Body of pancreas (tissue), 4 donors: ENCODE results near the gene TEX13D. TPM values are rescaled to one million over a fixed set of nuclear protein-coding genes. Genes with fewer than 3 reads are reported as not detected.

Experiments used
- ATAC-seq: fragments of 150-250 bp; one replicate; pipeline ENCODE4 v1.9.1; 2016
- DNase-seq, 4 donors: peaks; one replicate each; pipeline ENCODE4 v3.0.0-alpha.2; 2019
- H3K27ac ChIP-seq, 4 donors: fragments of 200-600 bp; sonication (generic); 1 replicate in 3 of 4; 2 replicates in 1 of 4; pipeline versions ENCODE4 v1.5.1 to v1.6.1; 2016 to 2019; ENCODE audit warnings: mild to moderate bottlenecking in 1 of 4, mixed read lengths in 1 of 4, moderate library complexity in 1 of 4
- H3K27me3 ChIP-seq, 2 donors: fragments of 200-600 bp; sonication (generic); one replicate each; pipeline ENCODE4 v1.6.0; 2016; ENCODE audit warnings: mild to moderate bottlenecking in 1 of 2
- H3K36me3 ChIP-seq, 2 donors: fragments of 200-600 bp; sonication (generic); replicated peaks in 1 of 2; 2 replicates each; pipeline ENCODE4 v1.5.1; 2016; ENCODE audit warnings: low read depth in 2 of 2; ENCODE audit not compliant: insufficient read depth in 1 of 2
- H3K4me1 ChIP-seq: fragments of 200-600 bp; sonication (generic); one replicate; pipeline ENCODE4 v1.6.0; 2016
- H3K4me3 ChIP-seq, 2 donors: fragments of 200-600 bp; sonication (generic); 1 replicate in 1 of 2; 2 replicates in 1 of 2; pipeline ENCODE4 v1.5.1; 2016 to 2019
- H3K9me3 ChIP-seq, 3 donors: fragments of 200-600 bp; sonication (generic); 1 replicate in 2 of 3; 2 replicates in 1 of 3; pipeline ENCODE4 v1.5.1; 2016
- POLR2A ChIP-seq, 3 donors: fragments of 450-650 bp; IDR thresholded peaks; one replicate each; pipeline ENCODE4 v1.6.1; 2016; ENCODE audit warnings: antibody characterized with exemption in 3 of 3, mild to moderate bottlenecking in 2 of 3
- WGBS, 2 donors: methylation state at CpG; one replicate each; pipeline ENCODE4 v1.1.5; 2017; 5-methylcytosine and 5-hydroxymethylcytosine counted together
- intact Hi-C: fragments of 100-400 bp; cut with DNase I; formaldehyde crosslinking; loops from one replicate; pipeline ENCODE4 v1.15.1; 2023
- total RNA-seq, 2 donors: library from RNA; depleted of rRNA; stranded (reverse); fragments of >200 nt; gene quantifications; one replicate each; pipeline ENCODE4 v1.1.0, GENCODE V29; 2016
- TF ChIP-seq, protein P1 (sequence below), 7 experiments: fragments of 450-650 bp in 4 of 7; fragments of 200-600 bp in 3 of 7; sonication (generic) in 3 of 7; IDR thresholded peaks; one replicate each; pipeline ENCODE4 v1.5.1; 2016 to 2019; ENCODE audit warnings: antibody characterized with exemption in 7 of 7

TEX13D gene
- total RNA-seq, 2 donors from 2014 or later: not detected

DNA sequence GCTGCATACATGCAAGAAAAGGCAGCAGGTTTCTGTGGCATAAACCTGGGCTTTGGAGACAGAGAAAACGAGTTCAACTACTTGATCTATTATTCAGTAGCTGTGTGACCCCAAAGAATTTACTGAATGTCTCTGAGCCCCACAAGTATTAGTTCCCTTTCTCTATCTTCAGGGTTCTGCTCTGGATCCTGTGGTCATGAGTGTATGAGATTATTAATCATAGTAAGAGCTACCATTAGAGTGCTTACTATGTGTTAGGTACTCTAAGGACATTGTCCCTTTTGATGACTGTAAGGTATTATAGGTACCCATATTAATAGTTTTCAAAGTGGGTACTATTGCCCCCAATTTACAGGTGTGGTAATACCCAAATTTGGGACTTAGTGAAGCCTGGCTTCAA, 5.5 kb downstream of the TEX13D start:
- DNase-seq (no peak), ATAC-seq (no peak)
- no peaks in the 10 kb centered on the region for H3K36me3 ChIP-seq
- H3K9me3 ChIP-seq: no peaks in the 10 kb centered on the region
- 15 to 23% methylated on average over 1 of the region's 1 CpG for WGBS, 2 donors
- H3K4me1 ChIP-seq: no peaks in the 10 kb centered on the region
- no peak for TF ChIP-seq POLR2A (IDR thresholded peaks at IDR 0.05)
- intact Hi-C loops: no loop called here
- H3K4me3 ChIP-seq: no peak overlapping the region
- H3K27me3 ChIP-seq: no peaks in the 10 kb centered on the region
- H3K27ac ChIP-seq: no peak overlapping the region

DNA sequence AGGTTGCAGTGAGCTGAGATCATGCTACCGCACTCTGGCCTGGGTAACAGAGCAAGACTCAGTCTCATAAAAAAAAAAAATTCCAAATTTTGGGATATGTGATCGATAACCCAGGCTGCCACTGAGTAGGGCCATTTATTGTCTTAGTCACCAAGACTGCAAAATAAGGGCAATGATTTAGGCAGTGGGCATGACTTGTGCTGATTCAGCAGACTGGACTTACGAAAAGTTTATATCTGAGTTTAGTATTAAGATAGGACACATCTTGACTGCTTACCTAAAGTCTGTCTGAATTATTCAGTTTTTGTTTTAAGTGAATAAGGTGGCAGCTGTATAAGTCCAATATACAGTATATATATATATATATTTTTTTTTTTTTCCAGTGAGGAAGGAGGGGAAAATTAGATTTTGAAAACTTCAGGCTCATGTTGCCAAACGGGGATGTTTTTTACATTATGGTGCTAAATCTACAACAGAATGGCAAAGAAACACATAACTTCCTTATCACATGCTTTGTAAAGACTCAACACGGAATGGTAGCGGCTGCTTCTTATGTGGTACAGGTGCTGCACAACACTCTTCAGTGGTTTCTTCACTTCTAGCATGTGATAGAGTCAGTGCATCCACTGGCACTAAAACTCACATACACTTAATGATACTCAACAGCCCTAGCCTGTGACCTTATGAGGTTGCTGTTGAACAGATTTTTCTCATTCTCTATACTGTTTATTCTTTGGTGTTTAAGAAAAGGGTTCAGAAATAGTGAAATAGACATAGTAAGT, 6.5 kb downstream of the TEX13D start:
- ATAC-seq (no peak), DNase-seq (no peak)
- no peaks in the 10 kb centered on the region for H3K9me3 ChIP-seq
- WGBS, 2 donors: 80% methylated on average over 6 of the region's 6 CpGs
- H3K27me3 ChIP-seq: no peaks in the 10 kb centered on the region
- no peaks in the 10 kb centered on the region for H3K36me3 ChIP-seq
- no peaks in the 10 kb centered on the region for H3K4me1 ChIP-seq
- intact Hi-C loops: no loop called here
- no peak overlapping the region for H3K27ac ChIP-seq
- no peak overlapping the region for H3K4me3 ChIP-seq
- TF ChIP-seq, protein P1, sequence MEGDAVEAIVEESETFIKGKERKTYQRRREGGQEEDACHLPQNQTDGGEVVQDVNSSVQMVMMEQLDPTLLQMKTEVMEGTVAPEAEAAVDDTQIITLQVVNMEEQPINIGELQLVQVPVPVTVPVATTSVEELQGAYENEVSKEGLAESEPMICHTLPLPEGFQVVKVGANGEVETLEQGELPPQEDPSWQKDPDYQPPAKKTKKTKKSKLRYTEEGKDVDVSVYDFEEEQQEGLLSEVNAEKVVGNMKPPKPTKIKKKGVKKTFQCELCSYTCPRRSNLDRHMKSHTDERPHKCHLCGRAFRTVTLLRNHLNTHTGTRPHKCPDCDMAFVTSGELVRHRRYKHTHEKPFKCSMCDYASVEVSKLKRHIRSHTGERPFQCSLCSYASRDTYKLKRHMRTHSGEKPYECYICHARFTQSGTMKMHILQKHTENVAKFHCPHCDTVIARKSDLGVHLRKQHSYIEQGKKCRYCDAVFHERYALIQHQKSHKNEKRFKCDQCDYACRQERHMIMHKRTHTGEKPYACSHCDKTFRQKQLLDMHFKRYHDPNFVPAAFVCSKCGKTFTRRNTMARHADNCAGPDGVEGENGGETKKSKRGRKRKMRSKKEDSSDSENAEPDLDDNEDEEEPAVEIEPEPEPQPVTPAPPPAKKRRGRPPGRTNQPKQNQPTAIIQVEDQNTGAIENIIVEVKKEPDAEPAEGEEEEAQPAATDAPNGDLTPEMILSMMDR (IDR thresholded peaks at IDR 0.05): no peak
- TF ChIP-seq POLR2A (IDR thresholded peaks at IDR 0.05): no peak

DNA sequence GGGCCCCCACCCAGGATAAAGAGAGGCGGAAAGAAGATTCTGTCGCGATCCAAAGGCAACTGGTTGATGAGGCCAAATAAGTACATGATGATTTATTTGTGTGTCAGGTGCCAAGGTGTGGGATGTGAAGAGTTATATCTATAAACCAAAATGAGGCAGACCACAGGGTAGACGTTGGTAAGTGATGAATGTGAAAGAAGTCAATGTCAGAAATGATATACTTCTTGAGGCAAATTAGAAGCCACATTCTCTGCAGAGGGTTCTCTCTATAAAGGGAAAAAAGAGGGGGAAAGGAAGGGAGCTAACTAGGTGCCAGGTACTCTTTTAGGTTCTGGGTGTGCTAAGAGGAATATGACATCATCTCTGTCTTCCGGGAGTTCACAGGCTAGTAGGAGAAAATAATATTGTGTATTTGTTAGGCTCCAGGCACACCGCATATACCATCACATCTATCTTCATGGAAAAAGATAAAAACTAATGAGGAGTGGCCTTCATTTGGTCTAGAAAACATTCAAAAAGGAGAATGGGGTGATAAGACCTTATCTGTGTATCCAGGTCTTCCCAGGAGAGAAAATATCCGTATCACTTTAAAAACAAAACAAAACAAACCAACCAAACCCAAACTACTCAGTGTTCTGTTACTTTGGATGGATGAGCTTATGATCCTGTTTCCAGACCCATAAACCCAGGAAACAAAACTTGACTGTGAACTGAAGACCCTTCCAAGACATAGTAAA, 9.1 kb downstream of the TEX13D start:
- no peak overlapping the region for H3K27ac ChIP-seq
- no peaks in the 10 kb centered on the region for H3K4me1 ChIP-seq
- DNase-seq: no peak
- WGBS, 2 donors: 50 to 68% methylated on average over 7 of the region's 7 CpGs
- H3K4me3 ChIP-seq: no peak overlapping the region
- H3K9me3 ChIP-seq: no peaks in the 10 kb centered on the region
- intact Hi-C loops: no loop called here
- no peak for ATAC-seq
- H3K27me3 ChIP-seq: no peaks in the 10 kb centered on the region
- no peaks in the 10 kb centered on the region for H3K36me3 ChIP-seq
- TF ChIP-seq POLR2A (IDR thresholded peaks at IDR 0.05): no peak
- TF ChIP-seq, protein P1 (IDR thresholded peaks at IDR 0.05): no peak

DNA sequence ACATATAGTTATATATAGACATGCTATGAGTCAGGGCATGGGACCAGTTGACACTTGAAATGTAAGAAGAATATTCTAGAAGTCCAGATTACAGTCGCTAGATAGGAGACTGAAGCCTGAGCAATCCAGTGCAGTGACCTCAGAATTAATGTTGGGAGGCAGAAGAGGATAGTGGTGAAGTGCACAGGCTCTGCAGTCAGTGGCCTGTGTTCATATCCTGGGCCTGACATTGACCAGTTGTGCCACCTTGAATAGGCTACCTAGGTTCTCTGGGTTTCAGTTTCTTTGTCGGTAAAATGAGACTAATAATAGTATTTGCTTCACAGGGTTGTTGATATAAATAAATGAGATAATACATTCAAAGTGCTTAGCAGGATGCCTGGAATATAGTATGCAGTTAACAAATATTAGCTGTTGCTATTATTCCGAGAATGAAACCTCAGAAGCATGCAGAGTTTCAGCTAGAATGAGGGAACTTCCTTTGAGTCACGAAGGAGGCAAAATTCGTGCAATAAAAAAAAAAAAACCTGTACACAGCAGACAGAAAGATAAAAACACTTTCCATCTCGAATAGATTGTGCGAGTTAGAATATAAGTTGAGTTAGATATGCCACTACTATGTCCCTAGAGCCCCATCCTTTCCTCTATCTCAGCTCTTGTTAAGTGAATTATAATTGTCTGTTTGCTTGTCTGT, 9.9 kb downstream of the TEX13D start:
- DNase-seq (no peak), ATAC-seq (no peak)
- H3K36me3 ChIP-seq: no peaks in the 10 kb centered on the region
- no peaks in the 10 kb centered on the region for H3K27me3 ChIP-seq
- no peaks in the 10 kb centered on the region for H3K9me3 ChIP-seq
- intact Hi-C loops: no loop called here
- H3K27ac ChIP-seq: no peak overlapping the region
- no peaks in the 10 kb centered on the region for H3K4me1 ChIP-seq
- TF ChIP-seq, protein P1 (IDR thresholded peaks at IDR 0.05): no peak
- TF ChIP-seq POLR2A (IDR thresholded peaks at IDR 0.05): no peak
- no peak overlapping the region for H3K4me3 ChIP-seq
- WGBS, 2 donors: 71 to 72% methylated on average over 7 of the region's 7 CpGs

DNA sequence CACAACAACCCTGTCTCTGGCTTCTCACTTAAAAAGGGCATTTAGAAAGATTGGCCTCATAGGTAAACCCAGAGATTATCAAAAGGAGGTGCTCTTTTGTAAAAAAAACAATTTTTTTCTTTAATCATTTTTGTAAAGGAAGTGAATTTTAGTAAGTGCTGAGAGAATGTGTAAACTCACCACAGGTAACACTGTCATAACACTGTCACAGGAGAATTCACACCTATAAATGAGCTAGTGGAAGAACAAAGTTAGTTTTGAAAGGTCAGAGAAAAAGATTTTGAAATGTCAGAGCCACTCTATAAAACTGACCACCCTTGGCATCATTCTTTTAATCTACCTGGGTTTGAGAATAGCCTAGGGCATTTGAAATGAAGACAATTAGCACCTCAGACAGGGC, 10.6 kb downstream of the TEX13D start:
- intact Hi-C loops: no loop called here
- H3K27me3 ChIP-seq: no peaks in the 10 kb centered on the region
- ATAC-seq (no peak), DNase-seq (no peak)
- H3K27ac ChIP-seq: no peak overlapping the region
- no peak overlapping the region for H3K4me3 ChIP-seq
- no peaks in the 10 kb centered on the region for H3K36me3 ChIP-seq
- no peaks in the 10 kb centered on the region for H3K9me3 ChIP-seq
- H3K4me1 ChIP-seq: no peaks in the 10 kb centered on the region
- TF ChIP-seq, protein P1 (IDR thresholded peaks at IDR 0.05): no peak
- TF ChIP-seq POLR2A (IDR thresholded peaks at IDR 0.05): no peak
